Activated T-helper 9 cell treated with anti-CD3 and anti-CD28 coated beads, Interleukin-2, amount 50 U/mL, for 16 hours (primary cell): ENCODE measurements around the gene BIRC6.

Experiments used
- DNase-seq: peaks from one replicate; pipeline ENCODE4 v3.0.0-alpha.2; 2020; ENCODE audit warnings: low read depth

BIRC6 gene

GRCh38 chr2:32372519-32373182 is 15.8 kb downstream of the BIRC6 start:
- no peak for DNase-seq

GRCh38 chr2:32375228-32375892 is 18.5 kb downstream of the BIRC6 start:
- DNase-seq: no peak

- DNase-seq: no peak
Observed at GRCh38 chr2:32376756-32377155, 19.9 kb downstream of the BIRC6 start.

GRCh38 chr2:32377928-32378327 is 21.1 kb downstream of the BIRC6 start:
- no peak for DNase-seq

GRCh38 chr2:32379352-32379751 is 22.5 kb downstream of the BIRC6 start:
- DNase-seq: no peak

- DNase-seq: no peak
Observed at GRCh38 chr2:32383858-32384257, 27.0 kb downstream of the BIRC6 start.

GRCh38 chr2:32384529-32384928 is 27.7 kb downstream of the BIRC6 start:
- no peak for DNase-seq

GRCh38 chr2:32386739-32387138 is 29.9 kb downstream of the BIRC6 start:
- DNase-seq: no peak

GRCh38 chr2:32399221-32399620 is 42.4 kb downstream of the BIRC6 start:
- no peak for DNase-seq

- no peak for DNase-seq
Observed at GRCh38 chr2:32402091-32402490, 45.3 kb downstream of the BIRC6 start.

- no peak for DNase-seq
Observed at GRCh38 chr2:32403782-32404181, 47.0 kb downstream of the BIRC6 start.

- no peak for DNase-seq
Observed at GRCh38 chr2:32404691-32405090, 47.9 kb downstream of the BIRC6 start.

GRCh38 chr2:32416519-32416918 is 59.7 kb downstream of the BIRC6 start:
- DNase-seq: no peak

- no peak for DNase-seq
Observed at GRCh38 chr2:32417659-32418058, 60.8 kb downstream of the BIRC6 start.

- DNase-seq: no peak
Observed at GRCh38 chr2:32418778-32419177, 62.0 kb downstream of the BIRC6 start.

- no peak for DNase-seq
Observed at GRCh38 chr2:32422133-32422532, 65.3 kb downstream of the BIRC6 start.

GRCh38 chr2:32423536-32423935 is 66.7 kb downstream of the BIRC6 start:
- no peak for DNase-seq

- DNase-seq: no peak
Observed at GRCh38 chr2:32424739-32425138, 67.9 kb downstream of the BIRC6 start.

- DNase-seq: no peak
Observed at GRCh38 chr2:32425719-32426141, 68.9 kb downstream of the BIRC6 start.

GRCh38 chr2:32427672-32428610 is 71.1 kb downstream of the BIRC6 start:
- DNase-seq: no peak

- no peak for DNase-seq
Observed at GRCh38 chr2:32430804-32431203, 74.0 kb downstream of the BIRC6 start.

GRCh38 chr2:32436150-32436549 is 79.3 kb downstream of the BIRC6 start:
- DNase-seq: no peak

GRCh38 chr2:32442020-32442467 is 85.2 kb downstream of the BIRC6 start:
- DNase-seq: no peak
